Stimulated activated CD4-positive, alpha-beta T cell treated with anti-CD3 and anti-CD28 coated beads, Interleukin-2, amount 100 ng/mL, for 24 hours (primary cell): ENCODE measurements around the gene TFF2.

Experiments
- DNase-seq, 2 donors: peaks; one replicate each; pipeline ENCODE4 v3.0.0-alpha.2; 2020

The TFF2 gene

DNA sequence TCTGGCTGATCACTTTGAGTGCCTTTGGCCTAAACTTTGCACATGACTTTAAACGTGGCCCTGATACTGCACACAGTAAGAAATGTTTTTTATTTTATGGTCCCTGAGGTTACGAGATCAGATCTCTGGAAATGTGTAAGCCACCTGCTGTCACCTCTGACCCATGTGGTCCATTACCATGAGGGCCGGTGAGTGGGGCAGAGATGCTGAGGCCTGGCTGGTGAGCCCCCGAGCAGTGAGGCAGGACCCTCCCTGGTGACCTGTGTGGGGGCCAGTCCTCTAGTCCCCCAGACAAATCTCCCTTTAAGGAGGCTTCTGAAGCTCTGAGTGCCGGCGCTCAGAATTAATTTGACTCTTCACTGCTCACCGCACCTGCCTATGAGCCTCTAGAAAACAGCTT, 48.0 kb downstream of the TFF2 start:
- DNase-seq, result no peak

- no peak for DNase-seq
Measured at GRCh38 chr21:42302076-42302650, 48.6 kb downstream of the TFF2 start.

- DNase-seq, result no peak
Measured at GRCh38 chr21:42301371-42302075, 49.3 kb downstream of the TFF2 start.

DNA sequence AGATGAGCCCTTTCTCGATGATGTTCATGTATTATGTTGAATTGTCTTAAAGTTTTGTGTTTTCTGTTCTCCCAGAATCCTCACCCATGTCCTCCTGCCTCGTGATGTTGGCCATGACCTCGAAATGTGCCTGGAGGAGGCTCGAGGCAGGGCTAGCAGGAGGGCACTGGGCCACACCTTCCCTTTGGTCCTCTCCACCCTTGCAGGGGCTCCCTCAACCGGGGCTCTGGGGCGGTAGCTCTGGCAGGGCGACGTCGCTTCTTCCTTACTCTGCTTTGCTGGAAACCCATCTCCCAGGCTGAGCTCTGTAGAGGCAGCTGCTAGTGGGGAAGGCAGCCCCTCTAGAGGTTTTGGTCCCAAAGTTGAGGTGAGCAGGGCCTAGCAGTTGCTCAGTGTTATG, 49.8 kb downstream of the TFF2 start:
- DNase-seq, result no peak

DNA sequence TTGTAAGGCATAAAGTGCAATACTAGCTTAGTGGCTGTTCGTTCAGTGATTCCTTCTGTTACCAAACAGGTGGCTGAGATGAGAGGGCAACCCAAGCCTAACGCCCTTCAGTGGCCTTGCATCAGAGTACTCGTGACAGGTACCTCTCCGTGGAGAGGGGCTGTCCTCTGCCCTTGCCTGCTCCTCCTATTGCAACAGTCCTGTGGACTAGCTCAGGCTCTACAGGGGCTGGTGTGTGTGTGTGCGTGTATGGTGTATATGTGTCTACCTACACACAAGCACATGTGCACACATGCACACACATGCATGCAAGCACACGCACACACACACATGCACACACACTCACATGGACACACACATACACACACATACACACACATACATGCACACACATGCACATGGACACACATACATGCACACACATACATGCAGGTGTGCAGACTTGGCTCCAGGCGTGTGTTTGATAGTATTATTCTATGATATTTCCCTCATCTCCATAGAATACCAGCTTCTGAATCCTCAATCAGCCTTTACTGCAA, 50.7 kb downstream of the TFF2 start:
- DNase-seq, result no peak

- DNase-seq, result peak in 1 of 2 donors; percentile 21
Measured at GRCh38 chr21:42299324-42300044, 51.3 kb downstream of the TFF2 start.

DNA sequence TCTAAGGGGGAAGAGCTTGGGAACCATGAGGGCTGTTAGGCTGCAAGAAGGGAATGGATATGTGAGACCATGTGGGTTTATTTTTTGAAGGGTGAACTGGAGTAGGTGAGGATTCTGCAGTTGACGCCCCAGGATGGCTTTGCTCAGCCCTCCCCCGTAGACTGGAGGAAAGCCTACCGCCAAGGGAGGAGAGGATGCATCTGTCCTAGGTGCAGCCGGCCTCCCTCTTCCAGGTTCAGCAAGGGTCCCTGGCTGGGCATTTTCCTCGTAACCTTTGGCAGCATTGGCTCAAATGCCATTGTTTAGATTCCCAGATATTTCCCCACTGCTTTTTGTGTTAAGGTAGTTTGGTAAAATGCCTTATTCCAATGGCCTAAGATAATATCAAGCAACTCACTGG, 52.1 kb downstream of the TFF2 start:
- no peak for DNase-seq

DNA sequence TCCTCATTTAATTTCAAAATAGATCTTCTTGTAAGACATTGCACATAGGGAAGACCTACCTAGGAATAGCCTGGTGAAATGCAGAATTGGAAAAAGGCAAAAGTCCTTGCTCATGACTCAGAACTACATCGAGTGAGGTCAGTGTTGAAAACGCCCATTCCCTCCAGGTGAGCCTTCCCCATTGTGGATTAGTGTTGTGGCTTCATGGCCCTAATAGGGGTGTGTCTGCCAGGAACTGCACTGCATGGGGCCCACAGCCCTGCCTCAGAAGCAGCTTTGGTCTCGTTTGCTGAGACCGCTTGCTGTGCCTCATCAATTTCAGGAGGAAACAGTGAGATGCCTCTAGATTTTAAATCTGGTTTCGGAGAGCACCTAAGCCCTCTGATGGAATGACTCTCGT, 52.6 kb downstream of the TFF2 start:
- no peak for DNase-seq

DNA sequence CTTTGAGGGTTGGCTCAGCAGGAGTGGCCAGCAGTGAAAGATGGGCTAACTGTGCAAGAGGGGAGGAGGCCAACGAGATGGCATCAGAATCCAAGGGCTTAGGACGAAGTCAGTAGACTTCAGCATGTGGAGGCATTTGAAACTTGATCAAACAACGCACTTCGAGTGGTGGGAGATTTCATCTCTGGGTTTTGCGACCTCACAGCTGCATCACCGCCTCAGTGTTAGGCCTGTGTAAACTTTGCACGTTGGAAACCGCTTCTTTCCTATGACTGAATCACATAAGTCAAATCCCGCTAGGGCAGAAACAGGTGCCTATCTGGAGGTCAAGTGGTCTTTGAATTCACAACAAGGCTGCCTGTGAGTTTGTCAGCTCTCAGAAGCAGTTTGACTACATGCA, 53.4 kb downstream of the TFF2 start:
- no peak for DNase-seq

DNA sequence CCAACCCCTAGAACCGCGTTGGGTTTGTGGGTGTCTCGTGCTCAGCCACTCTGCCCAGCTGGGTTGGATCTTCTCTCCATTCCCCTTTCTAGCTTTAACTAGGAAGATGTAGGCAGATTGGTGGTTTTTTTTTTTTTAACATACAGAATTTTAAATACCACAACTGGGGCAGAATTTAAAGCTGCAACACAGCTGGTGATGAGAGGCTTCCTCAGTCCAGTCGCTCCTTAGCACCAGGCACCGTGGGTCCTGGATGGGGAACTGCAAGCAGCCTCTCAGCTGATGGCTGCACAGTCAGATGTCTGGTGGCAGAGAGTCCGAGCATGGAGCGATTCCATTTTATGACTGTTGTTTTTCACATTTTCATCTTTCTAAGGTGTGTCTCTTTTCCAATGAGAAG, 54.3 kb downstream of the TFF2 start:
- no peak for DNase-seq
